Pulmonary artery endothelial cell (primary cell): ENCODE results near the gene DYNAP. TPM values are rescaled to one million over a fixed set of nuclear protein-coding genes. Genes with fewer than 3 reads are reported as not detected.

Source experiments
- DNase-seq: peaks from one replicate; pipeline ENCODE4 v3.0.0-alpha.2; 2011; ENCODE audit warnings: low read depth, low spot score
- total RNA-seq: library from RNA; depleted of rRNA; stranded (reverse); fragments of >200 nt; gene quantifications from 2 replicates; pipeline ENCODE4 v1.2.3, GENCODE V29; 2014

The DYNAP gene
- total RNA-seq, 1 donor from 2014 or later = not detected

DNA sequence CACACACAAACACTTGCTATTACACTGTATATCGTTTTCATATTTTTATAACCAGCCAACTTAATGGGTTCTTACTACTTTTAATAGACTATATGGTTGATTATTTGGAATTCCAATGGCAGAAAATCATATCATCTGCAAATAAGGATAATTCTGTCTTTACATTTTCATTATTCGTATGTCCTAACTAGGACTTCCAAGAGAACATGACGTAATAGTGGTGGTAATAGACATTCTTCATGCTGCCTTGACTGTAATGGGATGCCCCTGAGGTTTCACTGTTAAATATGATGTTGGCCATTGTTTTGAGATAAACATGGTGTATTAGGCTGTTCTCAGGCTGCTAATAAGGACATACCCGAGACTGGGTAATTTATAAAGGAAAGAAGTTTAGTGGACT lies 45.2 kb downstream of the DYNAP start:
- DNase-seq = no peak

DNA sequence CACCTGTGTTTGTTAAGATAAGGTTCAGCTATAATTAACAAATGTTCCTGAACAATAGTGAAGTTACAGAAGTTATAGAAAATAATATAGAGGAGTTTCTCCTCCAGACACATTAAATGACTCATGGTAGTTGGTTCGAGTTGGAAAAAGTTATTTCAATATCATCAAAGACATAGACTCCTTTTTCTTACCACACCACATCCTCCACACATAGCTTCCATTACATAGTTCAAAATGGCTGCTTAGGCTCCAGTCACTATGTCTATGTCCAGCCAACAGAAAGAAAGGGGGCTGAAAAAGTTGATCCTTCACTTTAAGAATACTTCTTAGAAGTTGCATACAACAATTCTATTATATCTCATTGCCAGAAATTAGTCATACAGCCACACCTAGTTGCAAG lies 50.7 kb downstream of the DYNAP start:
- DNase-seq = no peak

DNA sequence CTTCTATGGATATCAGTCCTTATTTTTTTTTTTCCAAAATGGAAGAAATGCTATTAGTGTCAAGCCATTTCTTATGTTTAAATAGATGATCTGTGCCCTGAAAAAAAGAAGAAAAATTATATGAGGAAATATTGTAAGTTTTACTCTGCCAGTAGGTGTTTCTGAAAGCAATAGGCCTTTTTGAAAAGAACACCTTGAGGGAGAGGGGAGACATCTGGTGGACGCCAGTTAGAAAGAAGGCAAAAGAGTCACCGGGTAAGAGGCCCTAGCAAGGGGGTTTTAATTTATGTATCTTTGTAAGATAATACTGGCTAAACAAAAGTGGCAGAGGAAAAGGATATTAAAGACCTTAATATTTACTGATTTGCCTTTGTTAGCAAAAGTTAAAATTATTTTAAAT lies 56.1 kb downstream of the DYNAP start:
- no peak for DNase-seq

Other genes with a start within 250 kb of the DYNAP start
- gene STARD6, start 233.4 kb upstream of the DYNAP start, total RNA-seq = 0.33 TPM in 1 of 2 replicates, not detected in the other
- 6.9 and 14.8 TPM in 2 replicates for gene C18orf54, start 233.3 kb upstream of the DYNAP start, total RNA-seq
- 0.11 and 0.13 TPM in 2 replicates for gene RAB27B, start 237.2 kb downstream of the DYNAP start, total RNA-seq